ENCODE data around the gene CACNA2D1. TPM values are rescaled to one million over a fixed set of nuclear protein-coding genes. Genes with fewer than 3 reads are reported as not detected.

The CACNA2D1 gene
- total and polyA plus RNA-seq, 7 experiments from 2014 or later = not detected

- POLR2A ChIA-PET = no interaction called here
- Histone ChIP-seq H3K4me1 (ENCODE audit: control insufficient read depth in 2 of 2, insufficient read depth in 2 of 2, low read length in 2 of 2) (no peaks in the 10 kb centered on the region), H3K4me3 (ENCODE audit: low read length) (no peak overlapping the region), H3K36me3 (ENCODE audit: control insufficient read depth in 2 of 3, insufficient read depth in 3 of 3, low read length in 3 of 3) (no peaks in the 10 kb centered on the region), H3K27me3 (ENCODE audit: control insufficient read depth in 2 of 2, insufficient read depth in 2 of 2, low read length in 2 of 2) (no peaks in the 10 kb centered on the region), H3K9me3 (ENCODE audit: control insufficient read depth in 2 of 3, low read length in 3 of 3) (no peaks in the 10 kb centered on the region), H3K27ac (ENCODE audit: low read depth, low read length) (no peak overlapping the region)
- intact Hi-C loops (cut with micrococcal nuclease) = no loop called here
- DNase-seq = no peak
- H3K27ac Mint-ChIP-seq = no peak overlapping the region
- H3K4me3 Mint-ChIP-seq = no peak overlapping the region
- peaks cover 0 to 14% (median 0%) of the 10 kb centered on the region in 11 donors for H3K9me3 Mint-ChIP-seq
- ATAC-seq = no peak
- H3K27me3 Mint-ChIP-seq = no peaks in the 10 kb centered on the region
- CTCF ChIA-PET = no interaction called here
- H3K36me3 Mint-ChIP-seq = no peaks in the 10 kb centered on the region
- H3K4me1 Mint-ChIP-seq = no peaks in the 10 kb centered on the region
Observed at GRCh38 chr7:82036146-82036886, 407.3 kb downstream of the CACNA2D1 start.

- intact Hi-C loops (cut with micrococcal nuclease) = no loop called here
- Histone ChIP-seq H3K27me3 (ENCODE audit: control insufficient read depth in 2 of 2, insufficient read depth in 2 of 2, low read length in 2 of 2) (no peaks in the 10 kb centered on the region), H3K4me3 (ENCODE audit: low read length) (no peak overlapping the region), H3K9me3 (ENCODE audit: control insufficient read depth in 2 of 3, low read length in 3 of 3) (no peaks in the 10 kb centered on the region), H3K27ac (ENCODE audit: low read depth, low read length) (no peak overlapping the region), H3K4me1 (ENCODE audit: control insufficient read depth in 2 of 2, insufficient read depth in 2 of 2, low read length in 2 of 2) (no peaks in the 10 kb centered on the region), H3K36me3 (ENCODE audit: control insufficient read depth in 2 of 3, insufficient read depth in 3 of 3, low read length in 3 of 3) (no peaks in the 10 kb centered on the region)
- ATAC-seq (no peak), DNase-seq (no peak)
- ChIA-PET CTCF (no interaction called here), POLR2A (no interaction called here)
- Mint-ChIP-seq H3K4me3 (no peak overlapping the region), H3K27me3 (no peaks in the 10 kb centered on the region), H3K4me1 (no peaks in the 10 kb centered on the region), H3K9me3 (peaks cover 0 to 13% (median 0%) of the 10 kb centered on the region in 11 donors), H3K36me3 (no peaks in the 10 kb centered on the region), H3K27ac (no peak overlapping the region)
Observed at GRCh38 chr7:82035456-82035855, 408.1 kb downstream of the CACNA2D1 start.

- intact Hi-C loops (cut with micrococcal nuclease) = no loop called here
- H3K27ac Mint-ChIP-seq = no peak overlapping the region
- no peaks in the 10 kb centered on the region for H3K36me3 Mint-ChIP-seq
- ChIA-PET POLR2A (no interaction called here), CTCF (interaction anchor here (0.7 kb wide), 1 partner anchor 199 kb away, joined by 3 read pairs; no protein-coding TSS in a partner anchor)
- no peak overlapping the region for H3K4me3 ChIP-seq (ENCODE audit: low read length)
- H3K27me3 Mint-ChIP-seq = no peaks in the 10 kb centered on the region
- no peak for DNase-seq
- H3K36me3 ChIP-seq (ENCODE audit: control insufficient read depth in 2 of 3, insufficient read depth in 3 of 3, low read length in 3 of 3) = no peaks in the 10 kb centered on the region
- no peaks in the 10 kb centered on the region for H3K4me1 ChIP-seq (ENCODE audit: control insufficient read depth in 2 of 2, insufficient read depth in 2 of 2, low read length in 2 of 2)
- no peaks in the 10 kb centered on the region for H3K4me1 Mint-ChIP-seq
- no peak for ATAC-seq
- H3K9me3 ChIP-seq (ENCODE audit: control insufficient read depth in 2 of 3, low read length in 3 of 3) = no peaks in the 10 kb centered on the region
- H3K27me3 ChIP-seq (ENCODE audit: control insufficient read depth in 2 of 2, insufficient read depth in 2 of 2, low read length in 2 of 2) = no peaks in the 10 kb centered on the region
- no peak overlapping the region for H3K27ac ChIP-seq (ENCODE audit: low read depth, low read length)
- H3K4me3 Mint-ChIP-seq = no peak overlapping the region
- peaks cover 0 to 3% (median 0%) of the 10 kb centered on the region in 11 donors for H3K9me3 Mint-ChIP-seq
Observed at GRCh38 chr7:82032901-82033300, 410.7 kb downstream of the CACNA2D1 start.

- Mint-ChIP-seq H3K4me1 (no peaks in the 10 kb centered on the region), H3K36me3 (no peaks in the 10 kb centered on the region), H3K4me3 (no peak overlapping the region), H3K9me3 (peaks cover 0 to 3% (median 0%) of the 10 kb centered on the region in 11 donors), H3K27me3 (no peaks in the 10 kb centered on the region), H3K27ac (no peak overlapping the region)
- ChIA-PET CTCF (no interaction called here), POLR2A (no interaction called here)
- intact Hi-C loops (cut with micrococcal nuclease) = no loop called here
- Histone ChIP-seq H3K27me3 (ENCODE audit: control insufficient read depth in 2 of 2, insufficient read depth in 2 of 2, low read length in 2 of 2) (no peaks in the 10 kb centered on the region), H3K9me3 (ENCODE audit: control insufficient read depth in 2 of 3, low read length in 3 of 3) (no peaks in the 10 kb centered on the region), H3K36me3 (ENCODE audit: control insufficient read depth in 2 of 3, insufficient read depth in 3 of 3, low read length in 3 of 3) (no peaks in the 10 kb centered on the region), H3K4me1 (ENCODE audit: control insufficient read depth in 2 of 2, insufficient read depth in 2 of 2, low read length in 2 of 2) (no peaks in the 10 kb centered on the region), H3K27ac (ENCODE audit: low read depth, low read length) (no peak overlapping the region), H3K4me3 (ENCODE audit: low read length) (no peak overlapping the region)
- ATAC-seq (no peak), DNase-seq (no peak)
Observed at GRCh38 chr7:82029236-82029913, 414.2 kb downstream of the CACNA2D1 start.

- ATAC-seq (no peak), DNase-seq (no peak)
- ChIA-PET CTCF (no interaction called here), POLR2A (no interaction called here)
- H3K4me3 Mint-ChIP-seq = no peak overlapping the region
- H3K27me3 Mint-ChIP-seq = no peaks in the 10 kb centered on the region
- H3K4me1 ChIP-seq (ENCODE audit: control insufficient read depth in 2 of 2, insufficient read depth in 2 of 2, low read length in 2 of 2) = no peaks in the 10 kb centered on the region
- no peaks in the 10 kb centered on the region for H3K27me3 ChIP-seq (ENCODE audit: control insufficient read depth in 2 of 2, insufficient read depth in 2 of 2, low read length in 2 of 2)
- no peaks in the 10 kb centered on the region for H3K9me3 ChIP-seq (ENCODE audit: control insufficient read depth in 2 of 3, low read length in 3 of 3)
- H3K36me3 ChIP-seq (ENCODE audit: control insufficient read depth in 2 of 3, insufficient read depth in 3 of 3, low read length in 3 of 3) = no peaks in the 10 kb centered on the region
- H3K9me3 Mint-ChIP-seq = no peaks in the 10 kb centered on the region
- no peak overlapping the region for H3K27ac Mint-ChIP-seq
- no peaks in the 10 kb centered on the region for H3K4me1 Mint-ChIP-seq
- H3K27ac ChIP-seq (ENCODE audit: low read depth, low read length) = no peak overlapping the region
- no peak overlapping the region for H3K4me3 ChIP-seq (ENCODE audit: low read length)
- no peaks in the 10 kb centered on the region for H3K36me3 Mint-ChIP-seq
- intact Hi-C loops (cut with micrococcal nuclease) = no loop called here
Observed at GRCh38 chr7:82028097-82028496, 415.5 kb downstream of the CACNA2D1 start.

- no peak overlapping the region for H3K27ac Mint-ChIP-seq
- POLR2A ChIA-PET = no interaction called here
- no peaks in the 10 kb centered on the region for H3K36me3 Mint-ChIP-seq
- CTCF ChIA-PET = no interaction called here
- Histone ChIP-seq H3K4me3 (ENCODE audit: low read length) (no peak overlapping the region), H3K4me1 (ENCODE audit: control insufficient read depth in 2 of 2, insufficient read depth in 2 of 2, low read length in 2 of 2) (no peaks in the 10 kb centered on the region), H3K9me3 (ENCODE audit: control insufficient read depth in 2 of 3, low read length in 3 of 3) (no peaks in the 10 kb centered on the region), H3K27ac (ENCODE audit: low read depth, low read length) (no peak overlapping the region), H3K27me3 (ENCODE audit: control insufficient read depth in 2 of 2, insufficient read depth in 2 of 2, low read length in 2 of 2) (no peaks in the 10 kb centered on the region), H3K36me3 (ENCODE audit: control insufficient read depth in 2 of 3, insufficient read depth in 3 of 3, low read length in 3 of 3) (no peaks in the 10 kb centered on the region)
- H3K4me3 Mint-ChIP-seq = no peak overlapping the region
- DNase-seq (no peak), ATAC-seq (no peak)
- peaks cover 0 to 2% (median 0%) of the 10 kb centered on the region in 11 donors for H3K9me3 Mint-ChIP-seq
- H3K27me3 Mint-ChIP-seq = no peaks in the 10 kb centered on the region
- intact Hi-C loops (cut with micrococcal nuclease) = no loop called here
- H3K4me1 Mint-ChIP-seq = no peaks in the 10 kb centered on the region
Observed at GRCh38 chr7:82021713-82022112, 421.9 kb downstream of the CACNA2D1 start.

- peaks cover 0 to 2% (median 0%) of the 10 kb centered on the region in 11 donors for H3K9me3 Mint-ChIP-seq
- no peak overlapping the region for H3K27ac Mint-ChIP-seq
- ChIA-PET POLR2A (no interaction called here), CTCF (no interaction called here)
- DNase-seq = no peak
- Histone ChIP-seq H3K36me3 (ENCODE audit: control insufficient read depth in 2 of 3, insufficient read depth in 3 of 3, low read length in 3 of 3) (no peaks in the 10 kb centered on the region), H3K9me3 (ENCODE audit: control insufficient read depth in 2 of 3, low read length in 3 of 3) (no peaks in the 10 kb centered on the region), H3K27me3 (ENCODE audit: control insufficient read depth in 2 of 2, insufficient read depth in 2 of 2, low read length in 2 of 2) (no peaks in the 10 kb centered on the region), H3K4me1 (ENCODE audit: control insufficient read depth in 2 of 2, insufficient read depth in 2 of 2, low read length in 2 of 2) (no peaks in the 10 kb centered on the region), H3K4me3 (ENCODE audit: low read length) (no peak overlapping the region), H3K27ac (ENCODE audit: low read depth, low read length) (no peak overlapping the region)
- H3K27me3 Mint-ChIP-seq = no peaks in the 10 kb centered on the region
- H3K36me3 Mint-ChIP-seq = no peaks in the 10 kb centered on the region
- H3K4me1 Mint-ChIP-seq = no peaks in the 10 kb centered on the region
- no peak for ATAC-seq
- H3K4me3 Mint-ChIP-seq = no peak overlapping the region
- intact Hi-C loops (cut with micrococcal nuclease) = no loop called here
Observed at GRCh38 chr7:82021036-82021435, 422.5 kb downstream of the CACNA2D1 start.

Measured in naive thymus-derived CD4-positive, alpha-beta T cell (primary cell).